GM12878 (cell line): ENCODE results near the gene SNX30. TPM values are rescaled to one million over a fixed set of nuclear protein-coding genes. Genes with fewer than 3 reads are reported as not detected.

Source experiments
- ATAC-seq: fragments of 200-7000 bp; cut with Tn5 transposase; 3 replicates; pipeline ENCODE4 v1.9.1; 2020; ENCODE audit warnings: mild to moderate bottlenecking, moderate library complexity
- BruUV-seq: library from RNA; stranded (reverse); fragments of 400-500 nt; replicated peaks from 2 replicates; lab custom pipeline; 2021; lab: Mats Ljungman, UMichigan
- CTCF ChIA-PET: fragments of 300-600 bp; sonication (Branson Sonifier 250); formaldehyde crosslinking; extraction: SDS; loops from one replicate; lab custom pipeline; 2021; ENCODE audit warnings: inconsistent platforms; lab: Yijun Ruan, JAX
- POLR2A ChIA-PET: fragments of 350-600 bp; formaldehyde crosslinking; extraction: SDS; loops from one replicate; lab custom pipeline; 2021; ENCODE audit warnings: inconsistent platforms; lab: Charles Lee
- RAD21 ChIA-PET: fragments of 300-600 bp; sonication (Branson Sonifier 250); formaldehyde crosslinking; loops from one replicate; lab custom pipeline; 2023; ENCODE audit warnings: antibody characterized with exemption; ENCODE audit not compliant: unreplicated experiment; lab: Charles Lee
- SMC1A ChIA-PET: fragments of 300-600 bp; sonication (Branson Sonifier 250); formaldehyde crosslinking; loops from one replicate; lab custom pipeline; 2023; ENCODE audit not compliant: unreplicated experiment, uncharacterized antibody; lab: Charles Lee
- DNase-seq: peaks from one replicate; pipeline ENCODE4 v3.0.0-alpha.2; 2011; ENCODE audit warnings: low read depth, low spot score
- FAIRE-seq: peaks from 3 replicates; lab custom pipeline; 2011; peaks lifted over from hg19 to GRCh38; lab: Jason Lieb, UNC
- H2AFZ ChIP-seq: 2 replicates; pipeline ENCODE4 v1.6.0; 2011; ENCODE audit warnings: low read depth, low read length, control low read depth; ENCODE audit not compliant: control insufficient read depth
- H3K27ac ChIP-seq: 2 replicates; pipeline ENCODE4 v1.5.1; 2011; ENCODE audit warnings: control low read depth; ENCODE audit not compliant: control insufficient read depth, insufficient read depth
- H3K27me3 ChIP-seq, 2 experiments: replicated peaks in 1 of 2; 2 replicates each; pipeline versions ENCODE4 v1.6.0 to v1.6.1; 2011; ENCODE audit warnings: low read length in 1 of 2; ENCODE audit not compliant: control insufficient read depth in 2 of 2, insufficient read depth in 2 of 2
- H3K36me3 ChIP-seq, 2 experiments: 2 replicates each; pipeline ENCODE4 v1.5.1; 2011; ENCODE audit warnings: low read length in 1 of 2; ENCODE audit not compliant: control insufficient read depth in 2 of 2, insufficient read depth in 2 of 2
- H3K4me1 ChIP-seq: 2 replicates; pipeline ENCODE4 v1.6.1; 2011; ENCODE audit warnings: mild to moderate bottlenecking, low read length, moderate library complexity, mixed read lengths; ENCODE audit not compliant: control insufficient read depth, insufficient read depth
- H3K4me2 ChIP-seq: 2 replicates; pipeline ENCODE4 v1.6.0; 2011; ENCODE audit warnings: control low read depth; ENCODE audit not compliant: control insufficient read depth, insufficient read depth
- H3K4me3 ChIP-seq: fragments of 200-600 bp; sonication (generic); 2 replicates; pipeline ENCODE4 v1.5.1; 2016
- H3K79me2 ChIP-seq: 2 replicates; pipeline ENCODE4 v1.6.0; 2011; ENCODE audit warnings: low read length; ENCODE audit not compliant: control insufficient read depth, insufficient read depth
- H3K9ac ChIP-seq: 2 replicates; pipeline ENCODE4 v1.8.0; 2011; ENCODE audit warnings: low read length, control low read depth, mixed read lengths; ENCODE audit not compliant: control insufficient read depth, insufficient read depth
- H3K9me3 ChIP-seq: replicated peaks from 3 replicates; pipeline ENCODE4 v1.5.1; 2011; ENCODE audit warnings: mild to moderate bottlenecking, low read length; ENCODE audit not compliant: control insufficient read depth, insufficient read depth
- H4K20me1 ChIP-seq: 2 replicates; pipeline ENCODE4 v1.6.0; 2011; ENCODE audit not compliant: control insufficient read depth, insufficient read depth
- ATF7 ChIP-seq: fragments of 450-650 bp; IDR thresholded peaks from 2 replicates; pipeline ENCODE4 v1.6.1; 2016; ENCODE audit warnings: low read depth, mild to moderate bottlenecking
- BRCA1 ChIP-seq: IDR thresholded peaks from 2 replicates; pipeline ENCODE4 v1.6.1; 2011; ENCODE audit warnings: low read depth, low read length, improper control_type of control experiment
- DPF2 ChIP-seq: fragments of 450-650 bp; IDR thresholded peaks from 2 replicates; pipeline ENCODE4 v1.6.1; 2017; ENCODE audit warnings: mild to moderate bottlenecking
- FOXK2 ChIP-seq: fragments of 450-650 bp; IDR thresholded peaks from 2 replicates; pipeline ENCODE4 v1.6.1; 2017; ENCODE audit warnings: mild to moderate bottlenecking, moderate library complexity
- GABPA ChIP-seq: IDR thresholded peaks from 2 replicates; pipeline ENCODE4 v1.6.1; 2014; ENCODE audit warnings: antibody characterized with exemption, low read depth, mild to moderate bottlenecking, inconsistent platforms
- HDGF ChIP-seq: fragments of 450-650 bp; IDR thresholded peaks from 2 replicates; pipeline ENCODE4 v1.6.1; 2016; ENCODE audit warnings: antibody characterized with exemption
- NBN ChIP-seq: fragments of 450-650 bp; IDR thresholded peaks from 2 replicates; pipeline ENCODE4 v1.6.1; 2016
- NFIC ChIP-seq: IDR thresholded peaks from 2 replicates; pipeline ENCODE4 v1.6.1; 2012; ENCODE audit warnings: low read depth, mild to moderate bottlenecking, inconsistent platforms, low read length, moderate library complexity
- NR2C1 ChIP-seq: fragments of 450-650 bp; IDR thresholded peaks from 2 replicates; pipeline ENCODE4 v1.6.1; 2017; ENCODE audit warnings: antibody characterized with exemption, mild to moderate bottlenecking, moderate library complexity
- NRF1 ChIP-seq: conservative IDR thresholded peaks from 2 replicates; pipeline ENCODE4 v1.6.1; 2011; ENCODE audit warnings: mild to moderate bottlenecking, low read depth, low read length, improper control_type of control experiment
- PML ChIP-seq: IDR thresholded peaks from 2 replicates; pipeline ENCODE4 v1.6.1; 2012; ENCODE audit warnings: low read length, inconsistent platforms
- RCOR1 ChIP-seq: conservative IDR thresholded peaks from 2 replicates; pipeline ENCODE4 v1.6.1; 2012; ENCODE audit warnings: low read depth, low read length, improper control_type of control experiment
- RUNX3 ChIP-seq: IDR thresholded peaks from 2 replicates; pipeline ENCODE4 v1.6.1; 2012; ENCODE audit warnings: low read length, inconsistent platforms
- SREBF2 ChIP-seq: IDR thresholded peaks from 2 replicates; pipeline ENCODE4 v1.6.1; 2012; ENCODE audit warnings: mild to moderate bottlenecking, low read length
- STAT3 ChIP-seq: IDR thresholded peaks from 2 replicates; pipeline ENCODE4 v1.6.1; 2011; ENCODE audit warnings: low read depth, low read length, improper control_type of control experiment
- TAF1 ChIP-seq: IDR thresholded peaks from 2 replicates; pipeline ENCODE4 v1.6.1; 2011; ENCODE audit warnings: mild to moderate bottlenecking, low read depth, low read length, borderline replicate concordance
- TARDBP ChIP-seq: IDR thresholded peaks from 2 replicates; pipeline ENCODE4 v1.6.1; 2016; ENCODE audit warnings: borderline replicate concordance
- ZBED1 ChIP-seq: IDR thresholded peaks from 2 replicates; pipeline ENCODE4 v1.6.1; 2016; ENCODE audit warnings: borderline replicate concordance
- WGBS: methylation state at CpG from one replicate; pipeline ENCODE4 v1.1.6; 2016; ENCODE audit warnings: low lambda C conversion rate; ENCODE audit not compliant: insufficient replicate concordance, insufficient coverage; ENCODE audit errors: missing lambda C conversion rate; 5-methylcytosine and 5-hydroxymethylcytosine counted together
- in situ Hi-C: fragments of 300-500 bp; cut with MboI; formaldehyde crosslinking; loops from 9 replicates; pipeline ENCODE4 v1.14.3; 2018; ENCODE audit warnings: mixed read lengths
- intact Hi-C: fragments of 100-400 bp; cut with micrococcal nuclease; formaldehyde crosslinking; loops from one replicate; pipeline ENCODE4 v1.14.2; 2022; ENCODE audit not compliant: unreplicated experiment
- polyA plus RNA-seq, 11 experiments: library from polyadenylated mRNA; depleted of rRNA in 4 of 11; unstranded in 6 of 11; stranded (reverse) in 5 of 11; fragments of >200 nt; fragmentation: Nextera tagmentation in 4 of 11; fragmentation: Illumina TruSeq in 1 of 11; extraction: Ambion mirVana in 4 of 11; extraction: Trizol in 1 of 11; gene quantifications; 1 replicate in 1 of 11; 2 replicates in 10 of 11; pipeline versions ENCODE4 v1.2.1 to v1.2.3, GENCODE V29; 2011 to 2016; ENCODE audit warnings: inconsistent platforms in 2 of 11, missing spikeins in 2 of 11, low read depth in 1 of 11
- total RNA-seq, 4 experiments: library from RNA; depleted of rRNA in 3 of 4; stranded (reverse); fragments of >200 nt in 3 of 4; fragmentation: Illumina TruSeq in 1 of 4; extraction: Trizol in 1 of 4; gene quantifications; 2 replicates each; pipeline versions ENCODE4 v1.2.1 to v1.2.3, GENCODE V29; 2013 to 2021
- TF ChIP-seq, protein P1 (sequence below): fragments of 450-650 bp; IDR thresholded peaks from 2 replicates; pipeline ENCODE4 v1.6.1; 2017; ENCODE audit warnings: low read depth, mild to moderate bottlenecking, moderate library complexity
- TF ChIP-seq, protein P2 (sequence below): IDR thresholded peaks from 2 replicates; pipeline ENCODE4 v1.6.1; 2011; ENCODE audit warnings: low read depth, low read length, improper control_type of control experiment, borderline replicate concordance

SNX30 gene
- total and polyA plus RNA-seq, 10 of the 15 experiments (the other 5 are each of a cell fraction or from before 2014, with no cell fraction given), result 0.53 to 4.0 (median 1.5) TPM

- no peak overlapping the region for H2AFZ ChIP-seq
- FAIRE-seq (no peak), ATAC-seq (no peak), DNase-seq (no peak)
- H3K4me1 ChIP-seq, result peaks cover 13% of the 10 kb centered on the region
- no peak overlapping the region for H3K4me3 ChIP-seq
- H4K20me1 ChIP-seq, result 0 out of 2 replicates have a peak, but pooled peaks cover 6% of the 10 kb centered on the region
- RAD21 ChIA-PET, result no interaction called here
- CTCF ChIA-PET, result interaction anchor here (1.5 kb wide), 1 partner anchor 33 kb away, joined by 3 read pairs; no protein-coding TSS in a partner anchor
- H3K9me3 ChIP-seq, result no peaks in the 10 kb centered on the region
- in situ Hi-C loops (no loop called here), intact Hi-C loops (no loop called here)
- no TSS peak for BruUV-seq
- H3K4me2 ChIP-seq, result no peak overlapping the region
- TF ChIP-seq STAT3 (no peak), SREBF2 (no peak), TARDBP (no peak), NBN (no peak), RCOR1 (no peak)
- H3K27ac ChIP-seq, result no peak overlapping the region
- no peaks in the 10 kb centered on the region for H3K36me3 ChIP-seq
- POLR2A ChIA-PET, result no interaction called here
- H3K79me2 ChIP-seq, result no peaks in the 10 kb centered on the region
- SMC1A ChIA-PET, result no interaction called here
- H3K27me3 ChIP-seq, result no peaks in the 10 kb centered on the region; a peak in 1 of 4 replicates
- no peak overlapping the region for H3K9ac ChIP-seq
Measured at GRCh38 chr9:112777914-112778313, 27.4 kb downstream of the SNX30 start.

- H3K9ac ChIP-seq, result no peak overlapping the region
- H3K27ac ChIP-seq, result no peak overlapping the region
- no peaks in the 10 kb centered on the region for H3K4me1 ChIP-seq
- ChIA-PET POLR2A (no interaction called here), RAD21 (no interaction called here), CTCF (no interaction called here), SMC1A (no interaction called here)
- DNase-seq (no peak), FAIRE-seq (no peak), ATAC-seq (no peak)
- in situ Hi-C loops (no loop called here), intact Hi-C loops (no loop called here)
- H3K27me3 ChIP-seq, result no peaks in the 10 kb centered on the region; a peak in 1 of 4 replicates
- H3K4me2 ChIP-seq, result no peak overlapping the region
- no peak overlapping the region for H2AFZ ChIP-seq
- BruUV-seq, result no TSS peak
- 79% methylated on average over 6 of the region's 6 CpGs for WGBS
- H3K79me2 ChIP-seq, result no peaks in the 10 kb centered on the region
- H3K4me3 ChIP-seq, result no peak overlapping the region
- peaks cover 6% of the 10 kb centered on the region; the same call in 1 of the 2 replicates for H4K20me1 ChIP-seq
- no peaks in the 10 kb centered on the region for H3K36me3 ChIP-seq
- no peaks in the 10 kb centered on the region for H3K9me3 ChIP-seq
- no peak for TF ChIP-seq TARDBP
- TF ChIP-seq BRCA1, result no peak
- no peak for TF ChIP-seq ATF7
- TF ChIP-seq NFIC, result no peak
- TF ChIP-seq DPF2, result no peak
- TF ChIP-seq TAF1, result no peak
- TF ChIP-seq PML, result no peak
- no peak for TF ChIP-seq RUNX3
- no peak for TF ChIP-seq HDGF
- TF ChIP-seq FOXK2, result no peak
- TF ChIP-seq, protein P1, sequence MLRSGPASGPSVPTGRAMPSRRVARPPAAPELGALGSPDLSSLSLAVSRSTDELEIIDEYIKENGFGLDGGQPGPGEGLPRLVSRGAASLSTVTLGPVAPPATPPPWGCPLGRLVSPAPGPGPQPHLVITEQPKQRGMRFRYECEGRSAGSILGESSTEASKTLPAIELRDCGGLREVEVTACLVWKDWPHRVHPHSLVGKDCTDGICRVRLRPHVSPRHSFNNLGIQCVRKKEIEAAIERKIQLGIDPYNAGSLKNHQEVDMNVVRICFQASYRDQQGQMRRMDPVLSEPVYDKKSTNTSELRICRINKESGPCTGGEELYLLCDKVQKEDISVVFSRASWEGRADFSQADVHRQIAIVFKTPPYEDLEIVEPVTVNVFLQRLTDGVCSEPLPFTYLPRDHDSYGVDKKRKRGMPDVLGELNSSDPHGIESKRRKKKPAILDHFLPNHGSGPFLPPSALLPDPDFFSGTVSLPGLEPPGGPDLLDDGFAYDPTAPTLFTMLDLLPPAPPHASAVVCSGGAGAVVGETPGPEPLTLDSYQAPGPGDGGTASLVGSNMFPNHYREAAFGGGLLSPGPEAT, result no peak
- no peak for TF ChIP-seq ZBED1
- TF ChIP-seq, protein P2, sequence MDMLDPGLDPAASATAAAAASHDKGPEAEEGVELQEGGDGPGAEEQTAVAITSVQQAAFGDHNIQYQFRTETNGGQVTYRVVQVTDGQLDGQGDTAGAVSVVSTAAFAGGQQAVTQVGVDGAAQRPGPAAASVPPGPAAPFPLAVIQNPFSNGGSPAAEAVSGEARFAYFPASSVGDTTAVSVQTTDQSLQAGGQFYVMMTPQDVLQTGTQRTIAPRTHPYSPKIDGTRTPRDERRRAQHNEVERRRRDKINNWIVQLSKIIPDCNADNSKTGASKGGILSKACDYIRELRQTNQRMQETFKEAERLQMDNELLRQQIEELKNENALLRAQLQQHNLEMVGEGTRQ, result no peak
- TF ChIP-seq NRF1, result no peak
- no peak for TF ChIP-seq GABPA
- no peak for TF ChIP-seq NR2C1
Measured at GRCh38 chr9:112780450-112781036, 30.0 kb downstream of the SNX30 start.
